NCI-H1417 (cell line): ENCODE results near the gene ARHGEF19.
"Not testable (repeated sequence)": the region's sequence is repeated elsewhere in the genome, so short reads cannot be mapped to it uniquely, and the experiment has no call there.

Experiments
- DNase-seq, 3 experiments: peaks; one replicate each; lab custom pipeline; 2025; lab: John Stamatoyannopoulos, UW

Gene ARHGEF19

GRCh38 chr1:16222716-16223115 is 10.3 kb upstream of the ARHGEF19 start:
- DNase-seq: not testable (repeated sequence)

- no peak for DNase-seq
Measured at GRCh38 chr1:16221499-16221898, 9.0 kb upstream of the ARHGEF19 start.

GRCh38 chr1:16219968-16220500 is 7.6 kb upstream of the ARHGEF19 start:
- no peak for DNase-seq

DNA sequence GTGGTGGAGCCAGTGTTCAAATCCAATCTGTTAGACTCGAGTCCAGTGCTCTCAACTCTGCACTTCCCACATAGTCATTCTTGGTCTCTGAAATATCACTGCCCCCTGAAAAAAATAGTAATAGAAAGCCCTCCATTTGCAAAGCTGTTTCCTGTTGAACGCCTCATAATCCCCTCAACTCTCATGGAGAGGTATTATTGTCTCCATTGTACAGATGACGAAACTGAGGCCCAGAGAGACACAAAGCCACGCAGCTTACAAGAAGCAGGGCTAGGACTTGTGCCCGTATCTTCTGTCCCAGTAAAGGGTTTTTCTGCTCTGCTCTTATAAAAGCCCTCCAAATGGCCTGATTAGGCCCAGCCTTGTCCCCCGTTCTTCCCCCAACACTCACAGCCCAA is 6.2 kb upstream of the ARHGEF19 start:
- no peak for DNase-seq

DNA sequence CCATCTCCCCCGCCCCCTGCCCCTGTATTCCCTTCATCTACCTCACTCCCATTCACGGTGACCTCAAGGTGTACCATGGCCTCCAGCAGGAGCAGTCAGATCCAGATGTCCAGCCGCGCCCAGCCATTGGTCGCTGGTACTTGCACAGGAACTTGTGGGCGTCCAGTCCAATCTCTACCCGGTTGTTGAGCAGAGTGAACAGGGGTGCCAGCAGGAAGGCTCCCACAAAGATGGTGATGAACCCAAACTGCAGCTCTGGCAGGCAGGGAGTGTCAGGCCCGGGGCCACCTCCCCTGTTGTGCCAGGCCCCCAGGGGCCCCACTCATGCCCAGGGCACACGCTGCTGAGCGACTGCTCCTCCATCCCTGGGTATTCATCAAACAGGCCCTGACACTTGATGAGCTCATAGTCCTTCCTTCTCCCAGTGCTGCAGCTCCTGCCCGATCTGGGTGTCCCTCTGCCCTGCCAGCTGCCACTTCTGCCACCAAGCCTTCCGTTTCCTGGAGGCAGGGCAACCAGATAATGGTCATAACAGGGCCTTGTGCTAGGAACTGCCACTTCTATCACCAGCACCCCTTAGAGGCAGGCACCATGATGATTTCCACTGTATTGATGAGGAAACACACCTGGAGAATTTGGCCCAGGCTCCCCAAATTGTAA is 5.7 kb upstream of the ARHGEF19 start:
- peak in 2 of 3 experiments; percentile 9 to 11 for DNase-seq

GRCh38 chr1:16217061-16217785 is 4.8 kb upstream of the ARHGEF19 start:
- peak; percentile 91 to 96 (median 93) for DNase-seq

GRCh38 chr1:16215882-16216753 is 3.7 kb upstream of the ARHGEF19 start:
- peak; percentile 74 to 92 (median 82) for DNase-seq

DNA sequence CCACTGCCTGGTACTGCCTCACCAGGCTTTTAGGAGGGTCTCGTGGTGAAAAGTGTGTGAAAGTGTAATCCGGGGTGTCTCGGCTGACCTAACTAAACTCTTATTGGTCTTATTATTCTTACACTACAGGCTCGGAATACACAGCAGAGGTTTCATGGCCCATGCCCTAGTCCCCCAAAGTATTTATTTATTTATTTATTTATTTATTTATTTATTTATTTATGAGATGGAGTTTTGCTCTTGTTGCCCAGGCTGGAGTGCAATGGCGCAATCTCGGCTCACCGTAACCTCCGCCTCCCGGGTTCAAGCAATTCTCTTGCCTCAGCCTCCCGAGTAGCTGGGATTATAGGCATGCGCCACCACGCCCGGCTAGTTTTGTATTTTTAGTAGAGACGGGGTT is 2.8 kb upstream of the ARHGEF19 start:
- DNase-seq: not testable (repeated sequence)

- not testable (repeated sequence) for DNase-seq
Measured at GRCh38 chr1:16213544-16213943, 1.1 kb upstream of the ARHGEF19 start.

- DNase-seq: no peak
Measured at GRCh38 chr1:16213013-16213412, 561 bp upstream of the ARHGEF19 start.

- DNase-seq: no peak
Measured at GRCh38 chr1:16211824-16212223, 628 bp downstream of the ARHGEF19 start.

DNA sequence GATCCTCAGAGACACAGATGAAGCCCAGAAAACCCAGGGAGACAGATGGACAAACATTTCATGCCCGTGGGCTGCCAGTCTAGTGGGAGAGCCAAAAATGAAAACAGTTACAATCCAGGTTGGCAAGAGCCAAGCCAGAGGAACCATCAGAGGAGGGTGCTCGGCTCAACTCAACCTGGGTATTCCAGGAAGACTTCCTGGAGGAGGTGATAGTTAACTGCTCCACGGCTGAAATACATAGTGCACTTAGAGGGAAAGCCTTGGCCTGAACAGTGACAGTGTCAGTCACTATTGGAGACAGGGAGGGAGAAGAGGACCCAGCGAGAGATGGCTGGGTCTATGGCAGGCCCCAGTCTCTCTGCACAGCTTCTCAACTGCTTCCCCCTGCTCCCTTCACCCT is 1.9 kb downstream of the ARHGEF19 start:
- DNase-seq: no peak

DNA sequence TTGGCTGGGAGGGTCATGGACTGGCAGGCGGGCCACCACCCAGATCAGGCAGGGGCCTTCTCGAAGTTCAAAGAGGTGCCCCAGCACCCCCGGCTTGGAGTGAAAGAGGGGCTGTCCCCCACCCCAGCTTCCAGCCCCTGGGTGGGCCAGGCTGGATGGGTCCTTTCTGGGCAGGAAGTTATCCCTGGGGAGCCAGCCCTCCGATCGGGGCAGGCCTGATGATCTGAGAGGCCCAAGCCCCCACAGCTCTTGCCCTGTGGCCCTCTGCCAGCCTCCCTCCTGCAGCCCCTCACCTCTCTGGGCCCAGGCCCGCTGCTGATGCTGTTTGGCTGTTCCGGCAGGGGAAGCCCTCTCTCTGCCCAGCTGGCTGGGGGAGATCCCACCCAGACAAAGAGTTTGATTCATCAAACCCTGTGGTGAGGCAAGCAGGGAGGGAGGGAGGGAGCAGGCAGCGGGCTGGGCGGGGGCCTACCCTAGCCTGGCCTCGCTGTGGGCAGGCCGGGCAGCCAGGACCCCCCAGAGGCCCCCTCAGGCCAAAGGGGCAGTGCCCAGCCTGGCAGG is 2.5 kb downstream of the ARHGEF19 start:
- DNase-seq: no peak

DNA sequence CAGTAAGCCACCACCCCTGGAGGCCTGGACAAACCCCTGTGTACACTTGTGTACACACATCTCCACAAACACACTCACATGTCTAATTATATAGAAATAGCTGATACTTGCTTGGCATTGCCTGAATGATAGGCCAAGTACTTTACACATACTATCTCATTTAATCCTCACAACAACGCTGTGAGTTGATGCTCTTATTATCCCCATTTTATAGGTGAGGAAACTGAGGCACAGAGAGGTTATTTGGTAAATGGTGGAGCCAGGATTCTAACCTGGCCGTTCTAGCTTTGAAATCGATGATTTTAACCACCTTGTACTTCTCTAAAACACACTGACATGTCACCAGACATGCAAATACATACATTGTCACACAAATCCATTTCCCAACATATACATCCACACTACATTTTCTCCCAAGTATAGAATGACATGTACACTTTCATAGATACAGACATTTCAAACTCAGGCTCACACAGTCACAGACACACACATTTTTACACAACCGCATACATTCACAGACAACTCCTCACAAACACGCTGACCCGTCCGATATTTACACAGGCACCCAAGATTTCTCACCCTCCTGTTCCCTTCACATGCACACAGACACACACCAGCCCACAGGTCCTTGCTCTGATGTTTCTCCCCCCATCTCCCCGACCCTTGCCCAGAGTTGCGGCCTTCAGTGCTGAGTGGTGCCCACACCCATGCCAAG is 3.2 kb downstream of the ARHGEF19 start:
- no peak for DNase-seq

DNA sequence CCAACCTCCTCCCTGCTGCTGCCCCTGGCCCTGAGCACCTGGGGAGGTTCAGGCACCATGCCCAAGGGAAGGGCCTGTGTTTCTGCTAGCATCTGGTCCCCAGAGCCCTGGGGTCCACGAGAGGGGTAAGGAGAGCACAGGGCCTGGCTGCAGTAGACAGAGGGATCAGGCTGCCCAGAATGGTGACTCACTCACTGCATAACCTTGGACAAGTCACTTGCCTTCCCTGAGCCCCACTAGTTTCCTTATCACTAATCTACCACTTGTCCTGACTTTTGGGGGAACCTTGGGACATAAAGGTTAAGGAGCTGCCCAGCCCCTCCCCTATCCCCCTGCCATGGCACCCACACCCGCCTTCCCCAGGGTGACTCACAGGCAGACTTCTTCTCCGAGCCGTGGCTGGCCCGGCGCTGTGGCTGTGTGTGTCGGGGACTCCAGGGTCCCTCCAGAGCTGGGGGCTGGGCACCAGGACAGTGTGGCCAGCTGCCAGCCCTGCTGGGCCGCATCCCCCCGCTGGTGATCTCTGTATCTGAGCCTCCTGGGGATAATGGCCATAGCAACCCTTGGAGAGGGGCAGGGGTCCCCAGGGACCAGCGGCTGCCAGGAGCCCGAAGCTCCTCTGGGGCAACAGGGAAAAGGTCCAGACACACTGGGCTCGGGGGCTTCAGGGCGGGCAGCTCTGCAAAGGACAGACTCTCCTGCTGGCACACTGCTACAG is 4.0 kb downstream of the ARHGEF19 start:
- DNase-seq: no peak

DNA sequence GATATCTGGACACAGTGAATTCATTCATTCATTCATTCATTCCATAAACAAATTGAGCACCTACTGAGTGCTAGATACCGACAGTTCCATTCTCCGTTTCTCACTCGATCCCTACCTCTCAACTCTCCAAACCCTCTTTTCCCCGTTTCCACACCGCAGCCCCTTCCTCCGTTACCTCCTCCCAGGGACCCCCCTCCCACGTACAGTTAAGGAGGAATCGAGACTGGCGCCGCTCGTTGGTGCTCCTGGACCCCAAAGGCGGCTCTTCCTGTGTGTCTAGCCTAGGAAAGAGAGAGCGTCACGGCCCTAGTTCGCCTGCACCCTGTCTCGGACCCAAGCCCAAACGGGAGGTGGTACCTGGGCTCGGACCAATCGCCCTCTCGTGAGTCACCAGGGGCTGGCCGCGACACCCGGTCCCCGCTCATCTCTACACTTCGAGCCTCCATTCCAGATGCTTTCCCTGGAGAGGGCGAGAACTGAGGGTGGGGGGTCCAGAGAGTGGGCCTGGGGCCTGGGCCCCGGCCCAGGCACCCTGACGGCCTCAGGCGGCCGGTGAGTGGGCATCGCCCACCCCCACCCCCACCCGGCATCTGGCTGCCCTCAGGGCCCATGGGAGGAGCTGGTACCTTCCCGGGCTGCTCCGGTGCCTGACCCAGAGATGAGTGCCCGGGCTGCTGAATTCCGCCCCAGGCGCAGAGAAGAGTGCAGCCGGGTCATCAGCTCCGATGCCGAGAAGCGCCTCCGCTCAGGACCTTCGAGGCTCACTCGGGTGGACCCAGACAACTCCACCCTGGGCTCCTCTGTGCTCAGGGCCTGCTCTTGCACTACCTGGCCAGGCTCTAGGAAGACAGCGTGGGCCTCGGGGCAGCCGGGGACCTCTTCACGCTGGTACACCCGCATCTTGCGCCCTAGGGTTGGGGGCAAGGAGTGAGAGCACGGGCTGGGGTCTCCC is 4.9 kb downstream of the ARHGEF19 start:
- DNase-seq: no peak

DNA sequence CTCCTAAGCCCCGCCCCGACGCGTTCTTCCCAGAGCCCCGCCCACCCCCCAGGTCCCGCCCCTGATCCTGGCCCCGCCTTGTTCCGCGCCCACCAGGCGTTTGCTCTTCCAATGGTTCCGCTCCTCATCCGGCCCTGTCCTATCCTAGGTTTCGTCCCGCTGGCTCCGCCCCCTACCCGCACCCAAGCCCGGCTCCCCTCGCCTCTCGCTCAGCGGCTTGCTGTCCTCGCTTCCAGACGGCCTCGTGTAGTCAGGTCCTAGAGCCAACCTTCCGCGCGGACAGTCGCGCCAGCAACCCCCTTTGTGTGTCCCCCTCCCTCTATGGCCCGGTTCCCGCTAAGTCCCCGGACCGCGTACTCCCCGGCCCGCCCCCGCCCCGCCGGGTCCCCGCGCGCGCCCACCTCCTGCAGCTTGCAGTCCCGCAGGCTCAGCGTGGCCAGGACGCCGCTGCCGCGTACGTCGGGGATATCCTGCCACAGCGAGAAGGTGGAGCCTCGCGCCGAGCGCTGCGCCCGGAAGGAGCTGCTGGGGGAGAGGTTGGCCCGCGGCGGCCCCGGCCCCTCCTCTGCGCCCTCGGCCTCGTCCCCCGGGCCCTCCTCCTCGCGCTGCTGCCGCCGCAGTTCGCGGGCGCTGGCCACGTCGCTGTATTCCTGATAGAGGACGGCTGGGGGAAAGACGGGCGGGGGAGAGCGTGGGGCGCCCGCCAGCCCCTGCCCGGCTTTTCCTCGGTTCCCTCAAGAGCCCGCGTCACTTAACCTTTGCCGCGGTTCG is 5.7 kb downstream of the ARHGEF19 start:
- peak; percentile 96 to 99 (median 98) for DNase-seq

DNA sequence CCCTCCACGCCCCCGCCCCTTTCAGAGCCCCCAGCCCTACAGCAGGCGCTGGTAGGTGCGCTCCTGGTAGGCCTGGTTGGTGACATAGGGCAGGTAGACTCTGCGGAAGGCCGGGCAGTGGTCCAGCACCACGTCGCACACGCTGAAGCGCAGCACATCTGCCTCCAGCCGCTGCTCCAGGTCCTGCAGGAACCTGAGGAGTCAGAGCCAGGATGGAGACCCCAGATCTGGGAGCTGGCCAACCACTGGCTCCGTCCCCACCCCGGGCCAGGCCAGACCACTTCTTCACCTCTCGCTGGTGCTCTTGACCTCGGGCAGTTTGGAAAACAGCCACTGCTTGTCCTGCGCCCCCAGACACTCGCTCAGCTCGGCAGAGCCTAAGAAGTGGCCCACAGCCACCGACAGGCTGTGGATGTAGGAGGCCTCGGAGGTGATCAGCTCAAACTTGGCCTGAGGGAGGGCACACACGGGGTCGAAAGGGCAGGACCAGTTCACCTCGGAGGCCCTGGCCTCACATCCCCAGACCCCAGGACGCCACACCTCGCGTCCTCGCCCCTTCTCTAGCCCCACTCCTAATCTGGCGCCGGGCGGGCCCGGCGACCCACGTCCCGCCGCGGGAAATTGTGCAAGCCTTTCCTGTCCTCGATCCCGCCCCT is 6.4 kb downstream of the ARHGEF19 start:
- DNase-seq: no peak
